ENCODE results near the gene KNDC1.
"Not testable (repeated sequence)": the region's sequence is repeated elsewhere in the genome, so short reads cannot be mapped to it uniquely, and the experiment has no call there.

The KNDC1 gene

GRCh38 chr10:133142523-133143199, 17.4 kb upstream of the KNDC1 start:
- DNase-seq = no peak

- no peak for DNase-seq
Measured at GRCh38 chr10:133143200-133143533, 16.9 kb upstream of the KNDC1 start.

- no peak for DNase-seq
Measured at GRCh38 chr10:133143546-133143945, 16.5 kb upstream of the KNDC1 start.

GRCh38 chr10:133144771-133145170, 15.2 kb upstream of the KNDC1 start:
- DNase-seq = no peak

GRCh38 chr10:133150226-133150625, 9.8 kb upstream of the KNDC1 start:
- no peak for DNase-seq

GRCh38 chr10:133150656-133151055, 9.4 kb upstream of the KNDC1 start:
- DNase-seq = no peak

GRCh38 chr10:133151071-133151470, 8.9 kb upstream of the KNDC1 start:
- not testable (repeated sequence) for DNase-seq

GRCh38 chr10:133151543-133151972, 8.5 kb upstream of the KNDC1 start:
- DNase-seq = no peak

GRCh38 chr10:133154411-133154810, 5.6 kb upstream of the KNDC1 start:
- no peak for DNase-seq

- no peak for DNase-seq
Measured at GRCh38 chr10:133154996-133155778, 4.8 kb upstream of the KNDC1 start.

GRCh38 chr10:133156674-133157579, 3.1 kb upstream of the KNDC1 start:
- DNase-seq = no peak

- no peak for DNase-seq
Measured at GRCh38 chr10:133157662-133158436, 2.2 kb upstream of the KNDC1 start.

- no peak for DNase-seq
Measured at GRCh38 chr10:133158437-133158755, 1.6 kb upstream of the KNDC1 start.

GRCh38 chr10:133158756-133159610, 1.0 kb upstream of the KNDC1 start:
- no peak for DNase-seq

GRCh38 chr10:133159611-133159949, 439 bp upstream of the KNDC1 start:
- DNase-seq = no peak

- DNase-seq = no peak
Measured at GRCh38 chr10:133160826-133161471, 930 bp downstream of the KNDC1 start.

GRCh38 chr10:133161486-133162109, 1.6 kb downstream of the KNDC1 start:
- no peak for DNase-seq

- DNase-seq = no peak
Measured at GRCh38 chr10:133162178-133162909, 2.3 kb downstream of the KNDC1 start.

- no peak for DNase-seq
Measured at GRCh38 chr10:133162910-133163856, 3.2 kb downstream of the KNDC1 start.
